K562 (cell line): ENCODE measurements around the gene ANK3. TPM values are rescaled to one million over a fixed set of nuclear protein-coding genes. Genes with fewer than 3 reads are reported as not detected.
A peak's percentile ranks its signal among the peaks of the same experiment; 100 is the strongest.

Experiments
- ATAC-seq: fragments of 200-7000 bp; cut with Tn5 transposase; 3 replicates; pipeline ENCODE4 v1.9.1; 2020; ENCODE audit warnings: moderate library complexity
- BruUV-seq: library from RNA; stranded (reverse); fragments of 400-500 nt; replicated peaks from 2 replicates; lab custom pipeline; 2021; lab: Mats Ljungman, UMichigan
- CTCF ChIA-PET: fragments of 300-600 bp; formaldehyde crosslinking; extraction: SDS; loops from one replicate; lab custom pipeline; 2021; ENCODE audit warnings: low intra/inter-chr PET ratio; lab: Yijun Ruan, JAX
- POLR2A ChIA-PET: fragments of 300-600, 350-650 bp; sonication (Branson Sonifier 250); formaldehyde crosslinking; extraction: SDS; loops from one replicate; lab custom pipeline; 2021; ENCODE audit warnings: antibody characterized with exemption, inconsistent platforms; lab: Yijun Ruan, JAX
- DNase-seq, 4 experiments: peaks; one replicate each; pipeline versions ENCODE4 v3.0.0 to v3.0.0-alpha.2; 2011 to 2018; ENCODE audit warnings: low spot score in 3 of 4, mixed read lengths in 3 of 4; ENCODE audit errors: extremely low read depth in 1 of 4
- FAIRE-seq: peaks from 2 replicates; lab custom pipeline; 2011; peaks lifted over from hg19 to GRCh38; lab: Jason Lieb, UNC
- H2AFZ ChIP-seq: 2 replicates; pipeline ENCODE4 v1.6.0; 2011; ENCODE audit warnings: low read depth, low read length, control low read depth, inconsistent platforms
- H3K27ac ChIP-seq: fragments of 200-600 bp; 3 replicates; pipeline ENCODE4 v1.8.0; 2011; ENCODE audit warnings: low read depth, mild to moderate bottlenecking, control low read depth, inconsistent platforms, low read length, moderate library complexity, mixed read lengths; ENCODE audit errors: extremely low read depth
- H3K27me3 ChIP-seq, 2 experiments: fragments of 300-600 bp in 1 of 2; 2 replicates in 1 of 2; 3 replicates in 1 of 2; pipeline versions ENCODE4 v1.6.0 to v1.8.0; 2011; ENCODE audit warnings: inconsistent platforms in 2 of 2, low read length in 2 of 2, mild to moderate bottlenecking in 1 of 2, mixed read lengths in 1 of 2, moderate library complexity in 1 of 2; ENCODE audit not compliant: control insufficient read depth in 2 of 2, insufficient read depth in 2 of 2
- H3K36me3 ChIP-seq: fragments of 300-600 bp; 3 replicates; pipeline ENCODE4 v1.8.0; 2011; ENCODE audit warnings: mild to moderate bottlenecking, low read length, inconsistent platforms; ENCODE audit not compliant: control insufficient read depth, insufficient read depth
- H3K4me1 ChIP-seq, 2 experiments: fragments of 200-600 bp in 1 of 2; replicated peaks in 1 of 2; 2 replicates in 1 of 2; 3 replicates in 1 of 2; pipeline versions ENCODE4 v1.5.1 to v1.8.0; 2011; ENCODE audit warnings: inconsistent platforms in 2 of 2, low read length in 2 of 2, mild to moderate bottlenecking in 1 of 2, mixed read lengths in 1 of 2, moderate library complexity in 1 of 2; ENCODE audit not compliant: control insufficient read depth in 2 of 2, insufficient read depth in 2 of 2
- H3K4me2 ChIP-seq: 2 replicates; pipeline ENCODE4 v1.6.1; 2011; ENCODE audit warnings: low read length, control low read depth, inconsistent platforms, mixed read lengths; ENCODE audit not compliant: insufficient read depth
- H3K4me3 ChIP-seq: fragments of 200-600 bp; sonication (generic), shearing (Covaris generic); 2 replicates; pipeline ENCODE4 v1.5.1; 2016; ENCODE audit warnings: control low read depth, inconsistent platforms
- H3K79me2 ChIP-seq: fragments of 200-600 bp; 3 replicates; pipeline ENCODE4 v1.8.0; 2011; ENCODE audit warnings: low read length, inconsistent platforms; ENCODE audit not compliant: control insufficient read depth, insufficient read depth
- H3K9ac ChIP-seq, 2 experiments: 2 replicates each; pipeline versions ENCODE4 v1.6.0 to v1.6.1; 2011; ENCODE audit warnings: low read depth in 2 of 2, low read length in 2 of 2, control low read depth in 1 of 2, inconsistent platforms in 1 of 2, mild to moderate bottlenecking in 1 of 2, mixed read lengths in 1 of 2; ENCODE audit not compliant: insufficient read depth in 1 of 2
- H3K9me1 ChIP-seq: one replicate; pipeline ENCODE4 v1.6.0; 2011; ENCODE audit warnings: inconsistent platforms, mild to moderate bottlenecking, low read length, moderate library complexity; ENCODE audit not compliant: control insufficient read depth, insufficient read depth
- H3K9me3 ChIP-seq: replicated peaks from 2 replicates; pipeline ENCODE4 v1.5.1; 2011; ENCODE audit warnings: low read depth, low read length, inconsistent platforms; ENCODE audit not compliant: control insufficient read depth, insufficient read depth
- H4K20me1 ChIP-seq: replicated peaks from 2 replicates; pipeline ENCODE4 v1.6.1; 2011; ENCODE audit warnings: low read length, inconsistent platforms, mixed read lengths; ENCODE audit not compliant: control insufficient read depth, insufficient read depth
- ARID2 ChIP-seq: fragments of 450-650 bp; IDR thresholded peaks from 2 replicates; pipeline ENCODE4 v1.6.1; 2017; ENCODE audit warnings: antibody characterized with exemption, mild to moderate bottlenecking
- CREM ChIP-seq: IDR thresholded peaks from 2 replicates; pipeline ENCODE4 v1.6.1; 2014; ENCODE audit warnings: antibody characterized with exemption, low read depth
- E2F5 ChIP-seq: sonication (generic); formaldehyde crosslinking; IDR thresholded peaks from 2 replicates; pipeline ENCODE4 v1.8.0; 2022; ENCODE audit warnings: mild to moderate bottlenecking, missing genetic modification reagents
- JUN ChIP-seq, 2 experiments: sonication (generic) in 1 of 2; formaldehyde crosslinking in 1 of 2; IDR thresholded peaks; 2 replicates each; pipeline versions ENCODE4 v1.6.1 to v1.8.0; 2012 to 2022; ENCODE audit warnings: borderline replicate concordance in 2 of 2, mild to moderate bottlenecking in 2 of 2, improper control_type of control experiment in 1 of 2, low read depth in 1 of 2, low read length in 1 of 2, missing genetic modification reagents in 1 of 2
- KHSRP ChIP-seq: fragments of 450-650 bp; IDR thresholded peaks from 2 replicates; pipeline ENCODE4 v1.6.1; 2017
- MXI1 ChIP-seq: IDR thresholded peaks from 2 replicates; pipeline ENCODE4 v1.6.1; 2011; ENCODE audit warnings: low read depth, mild to moderate bottlenecking, improper control_type of control experiment, low read length
- NKRF ChIP-seq: fragments of 450-650 bp; IDR thresholded peaks from 2 replicates; pipeline ENCODE4 v1.6.1; 2016; ENCODE audit warnings: borderline replicate concordance
- OTX1 ChIP-seq: fragments of 450-650 bp; formaldehyde crosslinking; IDR thresholded peaks from 2 replicates; pipeline ENCODE4 v1.4.0; 2022; ENCODE audit warnings: mild to moderate bottlenecking
- SP2 ChIP-seq: IDR thresholded peaks from 2 replicates; pipeline ENCODE4 v1.6.1; 2011; ENCODE audit warnings: mild to moderate bottlenecking, low read depth, low read length, moderate library complexity; ENCODE audit not compliant: poor library complexity, severe bottlenecking; ENCODE audit errors: extremely low read depth
- ZNF143 ChIP-seq: sonication (generic); formaldehyde crosslinking; IDR thresholded peaks from 2 replicates; pipeline ENCODE4 v1.9.0; 2022; ENCODE audit warnings: mild to moderate bottlenecking, missing genetic modification reagents
- ZNF212 ChIP-seq: fragments of 450-650 bp; formaldehyde crosslinking; IDR thresholded peaks from 2 replicates; pipeline ENCODE4 v1.4.0; 2020; ENCODE audit warnings: mild to moderate bottlenecking
- ZNF431 ChIP-seq: sonication (generic); formaldehyde crosslinking; IDR thresholded peaks from 2 replicates; pipeline ENCODE4 v1.8.0; 2022; ENCODE audit warnings: mild to moderate bottlenecking, missing genetic modification reagents
- WGBS: fragments of 100-300 bp; shearing (Covaris generic); methylation state at CpG from one replicate; pipeline ENCODE4 v1.1.6; 2016; ENCODE audit warnings: low coverage, mixed read lengths; ENCODE audit not compliant: insufficient coverage; ENCODE audit errors: missing lambda C conversion rate; 5-methylcytosine and 5-hydroxymethylcytosine counted together
- in situ Hi-C: fragments of 300-500 bp; cut with MboI; formaldehyde crosslinking; loops from 4 replicates; pipeline ENCODE4 v1.15.0; 2018; ENCODE audit warnings: inconsistent platforms, mixed read lengths
- intact Hi-C: fragments of 100-400 bp; cut with micrococcal nuclease; formaldehyde crosslinking; loops from 2 replicates; pipeline ENCODE4 v1.14.2; 2022
- polyA plus RNA-seq, 8 experiments: library from polyadenylated mRNA; depleted of rRNA in 4 of 8; stranded (reverse) in 5 of 8; unstranded in 3 of 8; fragments of >200 nt; fragmentation: Nextera tagmentation in 2 of 8; fragmentation: Illumina TruSeq in 1 of 8; extraction: Ambion mirVana in 2 of 8; extraction: Trizol in 1 of 8; gene quantifications; 2 replicates each; pipeline versions ENCODE4 v1.2.1 to v1.2.3, GENCODE V29; 2011 to 2014; ENCODE audit warnings: inconsistent platforms in 1 of 8, missing spikeins in 1 of 8
- total RNA-seq, 7 experiments: library from RNA; depleted of rRNA in 6 of 7; stranded (reverse); fragments of >200 nt in 6 of 7; fragmentation: Illumina TruSeq in 2 of 7; extraction: Trizol in 2 of 7; gene quantifications; 2 replicates each; pipeline versions ENCODE4 v1.2.1 to v1.2.3, GENCODE V29; 2011 to 2021; ENCODE audit warnings: low replicate concordance in 1 of 7

Gene ANK3
- total and polyA plus RNA-seq, 9 of the 15 experiments (the other 6 are each of a cell fraction or from before 2014, with no cell fraction given), result 10.0 to 32.3 (median 17.9) TPM

- TF ChIP-seq CREM (no peak), ARID2 (peak; percentile 90), KHSRP (no peak)
These were observed 180.9 kb downstream of the ANK3 start (continued) for GRCh38 chr10:60208676-60209269.

GRCh38 chr10:60207894-60208293 is 181.8 kb downstream of the ANK3 start:
- Histone ChIP-seq H4K20me1 (no peaks in the 10 kb centered on the region), H3K27ac (no peak overlapping the region), H3K9ac (no peak overlapping the region), H3K27me3 (no peaks in the 10 kb centered on the region), H3K9me3 (no peaks in the 10 kb centered on the region), H2AFZ (no peak overlapping the region), H3K9me1 (no peaks in the 10 kb centered on the region), H3K79me2 (no peaks in the 10 kb centered on the region), H3K4me1 (no peaks in the 10 kb centered on the region), H3K4me2 (no peak overlapping the region), H3K4me3 (no peak overlapping the region), H3K36me3 (no peaks in the 10 kb centered on the region)
- FAIRE-seq (no peak), ATAC-seq (no peak), DNase-seq (no peak)
- intact Hi-C loops (loop anchor here (1.0 to 10.0 kb wide), 4 partner anchors 94 to 582 kb away; no protein-coding TSS in a partner anchor), in situ Hi-C loops (loop anchor here (5.0 to 25.0 kb wide), 4 partner anchors 91 to 583 kb away; no protein-coding TSS in a partner anchor)
- CTCF ChIA-PET, result interaction anchor here (0.8 to 4.0 kb wide), 6 partner anchors 93 to 582 kb away, joined by 3 to 56 read pairs (median 4); no protein-coding TSS in a partner anchor
- 43% methylated on average over 5 of the region's 5 CpGs for WGBS
- TF ChIP-seq JUN (IDR thresholded peaks at IDR 0.05; ENCODE audit: borderline replicate concordance, low read depth, low read length) (no peak), JUN (CRISPR knock-in tag; IDR thresholded peaks at IDR 0.05; ENCODE audit: borderline replicate concordance) (no peak), SP2 (no peak), ZNF143 (CRISPR knock-in tag) (no peak), E2F5 (CRISPR knock-in tag) (no peak), OTX1 (CRISPR knock-in tag) (no peak), NKRF (no peak), MXI1 (no peak), ZNF431 (no peak), ZNF212 (CRISPR knock-in tag) (no peak)
- POLR2A ChIA-PET, result no interaction called here
- no TSS peak for BruUV-seq
